Activated naive CD8-positive, alpha-beta T cell treated with anti-CD3 and anti-CD28 coated beads, Interleukin-2, amount 10 ng/mL, durations not matched to agents 7 days and 5 days (primary cell): Measurements from ENCODE around the gene PLA2G2F. TPM values are rescaled to one million over a fixed set of nuclear protein-coding genes. Genes with fewer than 3 reads are reported as not detected.

Experiments used
- ATAC-seq: fragments of 150-1000 bp; cut with Tn5 transposase; one replicate; pipeline ENCODE4 v1.10.0; 2021; ENCODE audit warnings: low read depth, moderate library complexity
- POLR2A ChIA-PET: fragments of 350-600 bp; sonication (Branson Sonifier 250); formaldehyde crosslinking; loops from one replicate; lab custom pipeline; 2021; ENCODE audit warnings: antibody characterized with exemption; lab: Charles Lee
- DNase-seq: peaks from one replicate; pipeline ENCODE4 v3.0.0; 2021
- H3K27ac Mint-ChIP-seq: one replicate; pipeline ENCODE4 v1.8.0; 2022; ENCODE audit warnings: mild to moderate bottlenecking, mixed read lengths
- H3K27me3 Mint-ChIP-seq: one replicate; pipeline ENCODE4 v1.8.0; 2022; ENCODE audit warnings: mild to moderate bottlenecking, moderate library complexity, mixed read lengths
- H3K36me3 Mint-ChIP-seq: one replicate; pipeline ENCODE4 v1.8.0; 2021; ENCODE audit warnings: mild to moderate bottlenecking, mixed read lengths
- H3K4me1 Mint-ChIP-seq: one replicate; pipeline ENCODE4 v1.8.0; 2021; ENCODE audit warnings: mixed read lengths
- H3K4me3 Mint-ChIP-seq: one replicate; pipeline ENCODE4 v1.8.0; 2022; ENCODE audit warnings: mild to moderate bottlenecking, moderate library complexity, mixed read lengths
- H3K9me3 Mint-ChIP-seq: one replicate; pipeline ENCODE4 v1.8.0; 2021; ENCODE audit warnings: mixed read lengths
- total RNA-seq, 2 experiments: library from RNA; stranded (reverse); gene quantifications; one replicate each; pipeline ENCODE4 v1.2.3, GENCODE V29; 2021

PLA2G2F gene
- total RNA-seq, 2 experiments from 2014 or later = not detected

GRCh38 chr1:20199840-20200239 lies 60.7 kb downstream of the PLA2G2F start:
- ATAC-seq (no peak), DNase-seq (no peak)
- Mint-ChIP-seq H3K9me3 (no peaks in the 10 kb centered on the region), H3K4me3 (no peak overlapping the region), H3K4me1 (no peaks in the 10 kb centered on the region), H3K27me3 (peaks cover 57% of the 10 kb centered on the region), H3K36me3 (no peaks in the 10 kb centered on the region), H3K27ac (no peak overlapping the region)
- POLR2A ChIA-PET = no interaction called here

Other genes starting within 250 kb of the PLA2G2F start
- not detected for gene PLA2G2E, start 215.7 kb upstream of the PLA2G2F start, total RNA-seq
- not detected for gene PLA2G2A, start 159.7 kb upstream of the PLA2G2F start, total RNA-seq
- not detected for gene PLA2G5, start 69.1 kb upstream of the PLA2G2F start, total RNA-seq
- not detected for gene PLA2G2D, start 19.8 kb upstream of the PLA2G2F start, total RNA-seq
- gene UBXN10, start 46.8 kb downstream of the PLA2G2F start, total RNA-seq = under 1 TPM; 0.23 to 0.28 TPM
- gene PLA2G2C, start 47.2 kb downstream of the PLA2G2F start, total RNA-seq = not detected
- not detected for gene VWA5B1, start 151.6 kb downstream of the PLA2G2F start, total RNA-seq